HG03457 (cell line): ENCODE data around the gene CDH4.

ENCODE experiments used
- ATAC-seq: cut with Tn5 transposase; IDR thresholded peaks from one replicate; pipeline ENCODE4 v1.9.1; 2021; ENCODE audit warnings: moderate number of reproducible peaks; ENCODE audit not compliant: unreplicated experiment

CDH4 gene

GRCh38 chr20:61613917-61614705, 362.1 kb downstream of the CDH4 start:
- no peak for ATAC-seq

GRCh38 chr20:61614706-61615100, 362.6 kb downstream of the CDH4 start:
- ATAC-seq = no peak

GRCh38 chr20:61615806-61616205, 363.7 kb downstream of the CDH4 start:
- no peak for ATAC-seq

GRCh38 chr20:61619751-61620150, 367.7 kb downstream of the CDH4 start:
- no peak for ATAC-seq

- no peak for ATAC-seq
Observed at GRCh38 chr20:61620174-61620573, 368.1 kb downstream of the CDH4 start.

GRCh38 chr20:61621035-61621730, 369.1 kb downstream of the CDH4 start:
- no peak for ATAC-seq

GRCh38 chr20:61621852-61622251, 369.8 kb downstream of the CDH4 start:
- no peak for ATAC-seq

- ATAC-seq = no peak
Observed at GRCh38 chr20:61623451-61623850, 371.4 kb downstream of the CDH4 start.

- ATAC-seq = no peak
Observed at GRCh38 chr20:61625246-61625645, 373.2 kb downstream of the CDH4 start.

- ATAC-seq = no peak
Observed at GRCh38 chr20:61626412-61626811, 374.4 kb downstream of the CDH4 start.

- no peak for ATAC-seq
Observed at GRCh38 chr20:61627791-61628415, 375.8 kb downstream of the CDH4 start.

- no peak for ATAC-seq
Observed at GRCh38 chr20:61628480-61628879, 376.4 kb downstream of the CDH4 start.

GRCh38 chr20:61628901-61629601, 377.0 kb downstream of the CDH4 start:
- ATAC-seq = no peak

- ATAC-seq = no peak
Observed at GRCh38 chr20:61629602-61630390, 377.7 kb downstream of the CDH4 start.

- no peak for ATAC-seq
Observed at GRCh38 chr20:61630391-61630650, 378.3 kb downstream of the CDH4 start.

- no peak for ATAC-seq
Observed at GRCh38 chr20:61630816-61631215, 378.8 kb downstream of the CDH4 start.

- ATAC-seq = no peak
Observed at GRCh38 chr20:61631751-61632150, 379.7 kb downstream of the CDH4 start.

GRCh38 chr20:61633004-61633403, 380.9 kb downstream of the CDH4 start:
- ATAC-seq = no peak

GRCh38 chr20:61634376-61635145, 382.5 kb downstream of the CDH4 start:
- ATAC-seq = no peak
